K562 treated with DMSO at 1 percent for 24 hours (cell line): ENCODE results near the gene NUP153. TPM values are rescaled to one million over a fixed set of nuclear protein-coding genes. Genes with fewer than 3 reads are reported as not detected.

ENCODE experiments used
- total RNA-seq: library from RNA; unstranded; fragments of 300-600 nt; gene quantifications from 2 replicates; pipeline ENCODE4 v1.2.3, GENCODE V29; 2022; ENCODE audit warnings: low read depth; ENCODE audit not compliant: insufficient read depth

NUP153 gene
- 34.9 and 38.5 TPM in 2 replicates for total RNA-seq

DNA sequence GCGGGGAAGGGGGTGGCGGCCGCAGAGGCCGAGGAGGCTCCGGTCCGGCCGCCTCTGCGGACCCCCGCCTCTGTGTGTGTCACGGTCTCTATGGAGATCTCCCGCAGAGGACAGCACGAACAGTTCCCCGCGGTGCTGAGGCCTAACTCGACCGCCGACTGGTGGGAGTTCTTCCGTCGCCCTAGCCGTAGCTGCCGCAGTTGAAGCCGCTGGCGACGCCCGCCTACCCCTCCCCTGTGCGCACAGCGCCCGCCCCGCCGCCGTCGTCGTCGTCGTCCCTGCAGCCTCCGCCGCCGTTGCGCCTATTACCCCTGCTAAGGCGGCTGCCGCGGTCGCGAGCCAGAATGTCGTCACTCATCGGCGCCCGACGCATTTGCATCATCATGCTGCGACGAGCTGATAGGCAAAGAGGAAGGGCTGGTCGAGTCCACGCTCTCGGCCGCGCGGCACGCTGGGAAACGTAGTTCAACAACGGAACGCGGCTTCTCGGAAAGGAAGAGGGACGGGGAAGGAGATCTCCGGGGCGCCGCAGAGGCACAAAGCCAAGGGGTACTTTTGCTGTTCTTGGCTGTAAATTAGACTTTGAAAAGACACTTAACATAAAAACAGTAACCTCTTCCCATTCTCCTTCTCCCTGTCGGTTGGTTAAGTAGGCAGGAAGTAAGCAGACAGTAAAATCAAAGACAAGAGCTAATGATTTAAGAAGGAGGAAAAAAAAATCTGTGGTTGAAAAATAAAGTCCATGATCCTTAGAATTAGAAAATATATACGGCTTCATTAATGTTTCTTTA, at the start of gene NUP153:
Gene NUP153 (minus strand): TSS at position 346 of the 791 bp plus-strand sequence. CDS start 538 bp downstream, outside the sequence.

DNA sequence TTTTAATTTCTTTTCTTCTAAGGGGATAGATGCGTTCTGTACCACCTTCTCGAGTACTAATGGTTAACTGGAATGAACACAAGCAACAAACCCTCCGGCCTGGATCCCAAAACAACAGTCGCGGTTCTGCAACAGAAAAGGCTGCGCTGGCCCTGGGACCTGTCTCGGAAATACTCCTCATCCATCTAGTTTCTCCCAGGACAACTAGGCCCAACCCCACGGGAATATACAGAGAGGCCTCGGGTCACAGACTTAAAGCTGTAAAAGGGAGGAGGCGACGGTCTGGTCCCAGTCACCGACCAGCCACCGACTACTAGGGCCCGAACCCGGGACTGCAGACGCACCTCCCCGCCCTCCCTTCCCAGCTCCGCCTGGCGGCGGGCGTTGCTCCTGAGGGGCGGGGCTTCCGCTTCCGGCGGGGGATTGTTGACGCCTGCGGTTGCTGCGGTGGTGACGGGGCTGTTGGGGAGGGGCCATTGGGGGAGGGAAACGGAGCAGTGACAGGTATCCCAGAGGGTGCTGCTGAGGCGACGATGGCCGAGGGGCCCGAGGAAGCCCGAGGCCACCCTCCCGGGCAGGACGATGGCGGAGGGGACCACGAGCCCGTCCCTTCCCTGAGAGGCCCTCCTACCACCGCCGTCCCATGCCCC, 106.7 kb downstream of the NUP153 start, which contains the start of gene FAM8A1:
Gene FAM8A1 (plus strand): TSS at position 426 of the 650 bp plus-strand sequence. CDS start 108 bp downstream, at position 534.

Other genes starting within 250 kb of the NUP153 start
- gene FAM8A1, start 106.6 kb downstream of the NUP153 start, total RNA-seq, result 21.3 and 24.9 TPM in 2 replicates